Vein endothelial cell (primary cell): ENCODE measurements around the gene ACTA1. TPM values are rescaled to one million over a fixed set of nuclear protein-coding genes. Genes with fewer than 3 reads are reported as not detected.

Experiments used
- small RNA-seq: library from RNA; depleted of rRNA; stranded (forward); fragments of <200 nt; gene quantifications from one replicate; pipeline ENCODE3, GENCODE V24; 2012
- total RNA-seq: library from RNA; depleted of rRNA; stranded (reverse); fragments of >200 nt; gene quantifications from 2 replicates; pipeline ENCODE4 v1.2.3, GENCODE V29; 2012

The ACTA1 gene
- 0.19 TPM in 1 of 2 replicates, not detected in the other for total RNA-seq

DNA sequence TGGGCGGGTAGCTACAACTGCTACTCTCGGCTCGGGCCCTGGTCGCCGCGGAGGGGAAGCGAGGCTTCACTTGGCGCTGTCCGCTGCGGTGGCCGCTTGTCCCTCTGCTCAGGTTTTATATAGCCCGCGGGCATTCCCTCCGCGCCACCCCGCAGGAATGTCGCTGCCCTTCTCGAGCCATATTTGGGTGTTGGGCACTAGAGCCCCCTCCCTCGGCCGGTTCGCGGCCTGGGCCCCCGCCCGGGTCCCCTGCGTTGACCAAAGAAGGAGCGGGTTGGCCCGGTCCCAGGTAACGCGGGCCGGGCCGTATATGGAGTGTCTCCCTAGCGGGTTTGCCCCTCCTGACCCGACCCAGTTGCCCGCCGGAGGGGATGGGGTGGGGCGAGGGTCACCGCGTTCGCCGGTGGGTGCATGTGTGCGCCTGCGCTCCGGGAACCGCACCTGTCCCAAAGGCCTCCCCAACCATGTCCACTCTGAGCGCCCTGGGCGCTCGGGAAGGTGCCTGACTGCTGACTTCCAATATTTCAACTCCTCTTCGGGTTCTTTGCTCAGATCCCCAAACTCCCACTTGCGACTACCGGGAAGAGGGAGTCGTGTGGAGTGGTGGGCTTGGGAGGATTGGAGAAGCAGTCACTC, at the start of gene ACTA1:
Gene ACTA1 (minus strand): TSS at position 90 of the 636 bp plus-strand sequence. CDS start 979 bp downstream, outside the sequence.

Small RNA genes within 50 kb of the gene (small RNA-seq; reads per million reads assigned to genes)
- gene RN7SKP276 (not detected), gene RNU6-180P (0.16 reads per million)

Other genes with a start within 250 kb of the ACTA1 start
- 15.5 and 16.7 TPM in 2 replicates for gene RAB4A, start 163.0 kb downstream of the ACTA1 start, total RNA-seq
- gene CCSAP, start 91.0 kb downstream of the ACTA1 start, total RNA-seq = 3.6 and 6.0 TPM in 2 replicates
- gene NUP133, start 74.2 kb upstream of the ACTA1 start, total RNA-seq = 35.6 and 52.4 TPM in 2 replicates
- gene ABCB10, start 124.6 kb upstream of the ACTA1 start, total RNA-seq = 15.4 and 20.3 TPM in 2 replicates
- 29.1 and 31.9 TPM in 2 replicates for gene TAF5L, start 192.0 kb upstream of the ACTA1 start, total RNA-seq
- gene URB2, start 192.2 kb upstream of the ACTA1 start, total RNA-seq = 14.4 and 15.9 TPM in 2 replicates